ENCODE results near the gene HOXB8.

The HOXB8 gene

DNA sequence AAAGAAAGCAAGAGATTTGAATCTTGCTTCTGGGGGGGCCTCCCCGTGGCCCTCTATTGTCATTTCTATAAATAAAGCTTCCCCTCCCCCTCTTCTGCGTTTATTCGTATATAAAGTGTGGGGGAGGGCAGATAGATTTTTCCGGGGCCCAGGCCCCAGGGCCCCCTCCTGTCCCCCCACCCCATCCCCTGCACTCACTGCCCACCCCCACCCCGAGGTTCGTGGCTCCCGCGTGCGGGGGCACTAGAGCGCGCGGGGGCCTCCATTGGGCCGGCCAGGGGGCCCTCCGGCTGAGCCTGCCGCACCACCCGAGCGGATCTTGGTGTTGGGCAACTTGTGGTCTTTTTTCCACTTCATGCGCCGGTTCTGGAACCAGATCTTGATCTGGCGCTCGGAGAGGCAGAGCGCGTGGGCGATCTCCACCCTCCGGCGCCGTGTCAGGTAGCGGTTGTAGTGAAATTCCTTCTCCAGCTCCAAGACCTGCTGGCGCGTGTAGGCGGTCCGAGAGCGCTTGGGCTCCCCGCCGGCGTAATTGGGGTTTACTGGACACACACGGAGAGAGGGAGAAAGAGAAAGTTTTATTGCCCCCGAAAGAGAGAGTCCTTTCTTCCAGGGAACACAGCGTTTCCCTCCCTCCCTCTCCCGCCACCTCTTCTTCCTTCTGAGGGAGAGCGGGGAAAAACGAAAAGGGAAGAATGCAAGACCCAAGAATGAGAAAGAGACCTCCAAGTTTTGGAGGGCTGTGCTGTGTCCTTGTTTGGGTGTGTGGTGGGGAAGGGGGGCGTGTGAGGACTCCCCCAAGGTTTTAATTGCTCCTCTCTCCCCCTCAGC lies 38.4 kb downstream of the HOXB8 start:
- peak overlapping the region; percentile 92 for H3K27ac ChIP-seq (ENCODE audit: low read length)

GRCh38 chr17:48575673-48576478 lies 39.2 kb downstream of the HOXB8 start:
- H3K4me1 ChIP-seq (ENCODE audit: low read length), result peaks cover 49% of the 10 kb centered on the region
- no peaks in the 10 kb centered on the region for H3K27me3 ChIP-seq (ENCODE audit: low read depth, low read length)
- H3K9me3 ChIP-seq (ENCODE audit: insufficient read depth, low read length), result no peaks in the 10 kb centered on the region
- no peak overlapping the region for H3K9ac ChIP-seq (ENCODE audit: low read length)
- no peak overlapping the region for H2AFZ ChIP-seq (ENCODE audit: low read depth, low read length)
- H3K36me3 ChIP-seq (replicated peaks; ENCODE audit: low read depth, low read length), result peaks cover 37% of the 10 kb centered on the region
- TF ChIP-seq CTCF (IDR thresholded peaks at IDR 0.05; ENCODE audit: low read depth, low read length), result no peak
- TF ChIP-seq EZH2phosphoT487 (IDR thresholded peaks at IDR 0.05; ENCODE audit: low read depth), result no peak
- H3K4me3 ChIP-seq (ENCODE audit: low read length), result no peak overlapping the region
- peaks cover 46% of the 10 kb centered on the region for H3K79me2 ChIP-seq (ENCODE audit: low read length)
- no peak overlapping the region for H3K27ac ChIP-seq (ENCODE audit: low read length)
- peaks cover 4% of the 10 kb centered on the region; the same call in 1 of the 2 replicates for H4K20me1 ChIP-seq (ENCODE audit: insufficient read depth, low read length)
- peak overlapping the region; percentile 15; the same call in 1 of the 2 replicates for H3K4me2 ChIP-seq (ENCODE audit: low read length)

More for the DNA sequence above, 38.4 kb downstream of the HOXB8 start:
- peaks cover 31% of the 10 kb centered on the region for H3K36me3 ChIP-seq (replicated peaks; ENCODE audit: low read depth, low read length)
- H3K9me3 ChIP-seq (ENCODE audit: insufficient read depth, low read length), result no peaks in the 10 kb centered on the region
- peak overlapping the region; percentile 86 for H3K4me2 ChIP-seq (ENCODE audit: low read length)
- H3K9ac ChIP-seq (ENCODE audit: low read length), result peak overlapping the region; percentile 78
- H3K27me3 ChIP-seq (ENCODE audit: low read depth, low read length), result no peaks in the 10 kb centered on the region
- H3K4me1 ChIP-seq (ENCODE audit: low read length), result peaks cover 56% of the 10 kb centered on the region
- H3K79me2 ChIP-seq (ENCODE audit: low read length), result peaks cover 50% of the 10 kb centered on the region
- peak overlapping the region; percentile 90 for H3K4me3 ChIP-seq (ENCODE audit: low read length)
- peaks cover 4% of the 10 kb centered on the region; the same call in 1 of the 2 replicates for H4K20me1 ChIP-seq (ENCODE audit: insufficient read depth, low read length)
- no peak overlapping the region for H2AFZ ChIP-seq (ENCODE audit: low read depth, low read length)
- no peak for TF ChIP-seq EZH2phosphoT487 (IDR thresholded peaks at IDR 0.05; ENCODE audit: low read depth)
- no peak for TF ChIP-seq CTCF (IDR thresholded peaks at IDR 0.05; ENCODE audit: low read depth, low read length)

- Histone ChIP-seq H4K20me1 (ENCODE audit: insufficient read depth, low read length) (peaks cover 4% of the 10 kb centered on the region; the same call in 1 of the 2 replicates), H3K4me1 (ENCODE audit: low read length) (peaks cover 42% of the 10 kb centered on the region), H3K4me2 (ENCODE audit: low read length) (no peak overlapping the region), H3K9me3 (ENCODE audit: insufficient read depth, low read length) (no peaks in the 10 kb centered on the region), H3K27me3 (ENCODE audit: low read depth, low read length) (no peaks in the 10 kb centered on the region), H3K36me3 (replicated peaks; ENCODE audit: low read depth, low read length) (peaks cover 44% of the 10 kb centered on the region), H2AFZ (ENCODE audit: low read depth, low read length) (no peak overlapping the region), H3K27ac (ENCODE audit: low read length) (no peak overlapping the region), H3K4me3 (ENCODE audit: low read length) (no peak overlapping the region), H3K79me2 (ENCODE audit: low read length) (peaks cover 52% of the 10 kb centered on the region), H3K9ac (ENCODE audit: low read length) (no peak overlapping the region)
- TF ChIP-seq CTCF (IDR thresholded peaks at IDR 0.05; ENCODE audit: low read depth, low read length) (no peak), EZH2phosphoT487 (IDR thresholded peaks at IDR 0.05; ENCODE audit: low read depth) (no peak)
Measured at GRCh38 chr17:48575066-48575582, 40.0 kb downstream of the HOXB8 start.

Measured in OCI-LY3 (cell line).